ENCODE data around the gene SCCPDH.

SCCPDH gene

DNA sequence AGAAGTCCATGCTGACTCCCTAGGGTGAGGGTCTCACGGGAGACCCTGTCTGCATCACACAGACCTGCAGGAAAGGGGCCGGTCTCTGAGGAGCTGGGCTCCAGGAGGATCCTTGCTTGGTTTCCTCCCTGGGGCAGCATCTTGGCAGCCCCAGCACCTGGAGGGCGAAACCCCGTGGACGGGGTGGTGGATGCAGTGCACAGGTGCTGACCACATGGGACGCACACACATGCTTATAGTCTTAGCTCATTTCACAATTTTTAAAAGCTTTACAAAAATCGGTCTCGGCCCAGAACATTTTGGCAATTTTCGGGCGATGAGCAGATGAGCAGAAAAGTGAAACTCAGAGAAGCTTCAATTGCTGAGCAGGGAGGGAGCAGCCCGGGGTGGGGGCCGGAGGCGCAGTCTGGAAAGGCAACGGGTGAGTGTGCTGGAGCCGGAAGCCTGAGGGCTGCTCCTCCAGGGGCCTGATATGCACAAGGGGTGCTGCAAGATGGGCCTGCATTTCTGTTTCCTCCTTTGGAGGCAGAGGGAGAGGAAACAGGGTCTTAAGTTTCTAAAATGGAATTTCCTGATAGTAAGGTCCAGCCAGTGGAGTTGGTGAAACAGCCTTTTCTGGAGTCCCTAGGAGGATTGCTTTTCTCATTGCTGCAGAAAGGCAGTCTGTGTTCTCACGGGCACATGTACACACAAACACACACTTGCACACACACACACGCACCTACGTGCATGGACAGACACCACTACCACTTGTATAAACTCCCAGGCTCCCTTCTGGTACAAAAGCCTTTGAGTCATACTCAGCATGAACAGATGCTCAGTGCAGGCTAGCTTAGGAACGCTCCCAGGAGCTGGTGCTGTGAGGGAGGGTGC lies 60.6 kb downstream of the SCCPDH start:
- no peak for DNase-seq (ENCODE audit: low read depth in 1 of 2, low spot score in 1 of 2)

DNA sequence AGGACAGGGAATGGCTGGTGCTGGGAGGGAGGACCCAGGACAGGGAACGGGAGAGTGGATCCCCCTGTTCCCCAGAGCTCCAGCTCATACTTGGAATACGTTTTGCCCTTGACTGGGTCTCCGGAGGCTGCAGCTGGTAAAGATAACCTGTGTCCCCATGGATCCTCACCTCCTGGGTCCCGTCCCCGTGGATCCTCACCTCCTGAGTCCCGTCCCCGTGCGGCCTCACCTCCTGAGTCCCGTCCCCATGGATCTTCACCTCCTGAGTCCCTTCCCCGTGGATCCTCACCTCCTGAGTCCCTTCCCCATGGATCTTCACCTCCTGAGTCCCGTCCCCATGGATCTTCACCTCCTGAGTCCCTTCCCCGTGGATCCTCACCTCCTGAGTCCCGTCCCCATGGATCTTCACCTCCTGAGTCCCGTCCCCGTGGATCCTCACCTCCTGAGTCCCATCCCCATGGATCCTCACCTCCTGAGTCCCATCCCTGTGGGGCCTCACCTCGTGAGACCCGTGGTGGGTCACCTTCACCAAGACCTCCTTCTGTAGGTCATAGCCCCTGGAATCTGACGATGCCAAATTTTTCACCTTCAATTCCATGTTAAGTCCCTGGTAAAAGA lies 61.4 kb downstream of the SCCPDH start:
- no peak for DNase-seq (ENCODE audit: low read depth in 1 of 2, low spot score in 1 of 2)

DNA sequence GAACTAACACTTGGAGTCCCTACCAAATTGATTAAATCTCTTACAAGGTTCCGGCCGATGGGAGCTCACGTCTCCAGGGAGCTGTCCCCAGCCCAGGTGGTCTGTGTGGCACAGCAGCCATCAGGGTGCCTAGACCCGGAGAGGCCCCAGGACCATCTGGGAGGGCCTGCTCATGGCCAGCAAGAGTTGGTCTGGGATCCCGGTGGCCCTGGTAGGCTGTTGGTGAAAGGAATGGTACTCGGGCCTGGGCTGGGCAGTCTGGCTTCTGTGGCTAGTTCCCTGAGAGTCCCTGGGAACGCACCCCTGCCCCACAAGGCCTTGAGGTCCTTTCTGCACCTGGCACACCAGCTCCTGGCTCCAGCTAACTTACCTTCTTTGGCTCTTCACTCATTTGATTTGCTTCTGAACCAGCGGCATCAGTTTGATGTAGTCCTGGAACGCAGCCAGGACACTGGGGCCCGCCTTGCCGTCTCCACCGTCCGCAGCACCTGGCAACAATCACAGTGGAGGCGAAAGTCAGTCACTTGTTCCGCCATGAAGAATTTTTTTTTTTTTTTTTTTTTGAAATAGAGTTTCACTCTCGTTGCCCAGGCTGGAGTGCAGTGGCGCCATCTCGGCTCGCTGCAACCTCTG lies 62.5 kb downstream of the SCCPDH start:
- no peak for DNase-seq (ENCODE audit: low read depth in 1 of 2, low spot score in 1 of 2)

DNA sequence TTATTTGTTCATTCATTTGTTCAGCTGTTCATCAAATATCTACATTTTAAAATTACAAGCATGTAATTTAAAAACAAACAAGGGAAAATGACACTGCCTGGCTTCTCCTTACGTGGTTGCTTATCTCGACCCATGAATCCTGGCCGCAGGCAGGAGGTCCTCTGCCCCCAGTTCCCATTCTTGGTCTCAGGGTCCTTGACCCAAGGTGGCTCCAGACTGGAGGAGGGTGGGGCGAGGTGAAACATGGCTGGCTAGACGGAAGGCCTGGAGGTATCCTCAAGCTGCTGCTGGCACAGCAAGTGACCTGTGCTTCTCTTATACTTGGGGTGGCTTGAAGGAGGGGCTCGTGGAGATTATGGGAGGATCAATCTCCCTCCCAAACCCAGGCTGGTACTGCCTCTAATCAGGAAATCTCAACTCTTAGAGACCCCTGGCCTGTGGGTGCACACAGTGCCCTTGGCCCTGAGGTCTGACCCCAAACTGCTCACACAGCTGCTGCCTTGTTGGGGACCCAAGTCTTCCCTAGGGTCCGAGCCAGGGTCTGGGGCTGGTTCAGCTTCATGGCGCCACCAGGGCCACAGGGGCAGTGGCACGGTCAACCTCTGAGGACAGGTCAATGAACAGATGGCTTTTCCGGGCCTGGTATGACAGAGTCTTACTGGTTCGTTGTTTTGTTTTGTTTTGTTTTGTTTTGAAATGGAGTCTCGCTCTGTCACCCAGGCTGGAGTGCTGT lies 63.7 kb downstream of the SCCPDH start:
- no peak for DNase-seq (ENCODE audit: low read depth in 1 of 2, low spot score in 1 of 2)

DNA sequence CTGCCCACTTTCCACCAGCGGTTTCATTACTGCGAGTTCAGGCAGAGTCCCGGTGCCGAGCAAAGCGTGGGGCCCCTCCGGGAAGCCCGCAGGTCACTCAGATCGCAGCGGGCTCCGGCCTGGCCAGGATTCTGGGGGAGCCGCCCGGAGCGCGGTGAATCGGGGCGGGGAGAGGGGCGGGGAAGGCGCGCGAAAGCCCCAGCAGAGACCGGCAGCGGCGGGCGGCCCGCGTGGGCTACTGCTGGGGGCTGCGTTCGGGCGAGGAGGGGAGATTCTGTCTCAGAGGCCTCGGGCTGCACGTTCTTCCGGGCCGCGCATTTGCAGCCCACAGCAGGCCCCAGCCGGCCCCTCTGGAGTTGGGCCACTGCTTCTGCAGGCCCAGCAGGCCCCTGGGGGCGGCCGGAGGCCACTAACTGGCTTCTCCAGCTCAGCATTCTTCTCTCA lies 64.7 kb downstream of the SCCPDH start:
- DNase-seq (ENCODE audit: low read depth in 1 of 2, low spot score in 1 of 2), result no peak

DNA sequence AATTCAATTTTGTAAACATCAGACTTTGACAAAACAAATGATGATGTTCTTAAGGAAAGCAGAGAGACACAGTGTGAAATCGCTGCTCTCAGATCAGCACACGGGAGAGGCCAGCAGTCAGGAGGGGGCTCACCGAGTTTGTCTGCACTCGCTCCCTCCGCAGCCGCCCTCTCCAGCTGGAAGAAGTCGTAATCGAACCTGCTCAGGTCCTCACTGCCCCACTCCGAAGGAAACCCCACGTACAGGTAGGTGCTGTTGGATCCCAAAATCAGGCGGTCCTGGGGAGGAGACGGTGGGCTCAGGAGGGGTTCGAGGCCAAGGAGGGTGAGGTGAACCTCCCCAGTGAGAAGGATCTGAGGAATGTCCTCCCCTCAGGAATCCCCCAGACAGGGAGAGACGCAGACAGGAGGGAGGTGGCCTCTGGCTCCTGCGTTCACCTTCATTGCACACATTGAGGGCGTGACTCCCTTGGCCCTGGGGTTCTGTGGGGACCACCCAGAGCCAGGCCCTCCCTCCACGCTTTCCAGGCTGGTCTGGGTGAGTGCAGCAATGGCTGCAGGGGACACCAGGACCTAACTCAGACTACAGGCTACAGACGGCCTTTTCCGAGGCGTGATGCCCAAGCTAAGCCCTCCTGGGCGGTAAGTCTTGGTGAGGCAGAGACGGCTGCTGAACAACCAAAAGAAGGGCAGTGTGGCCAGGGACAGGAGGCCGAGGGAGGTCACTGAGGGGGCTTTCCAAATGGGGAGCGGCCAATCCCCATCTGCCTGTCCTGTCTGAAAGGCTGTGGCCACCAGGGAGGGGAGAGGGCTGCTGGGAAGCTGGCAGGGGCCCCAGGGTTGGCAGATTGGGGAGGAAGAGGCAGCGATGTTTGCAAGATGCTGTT lies 65.5 kb downstream of the SCCPDH start:
- DNase-seq (ENCODE audit: low read depth in 1 of 2, low spot score in 1 of 2), result no peak

DNA sequence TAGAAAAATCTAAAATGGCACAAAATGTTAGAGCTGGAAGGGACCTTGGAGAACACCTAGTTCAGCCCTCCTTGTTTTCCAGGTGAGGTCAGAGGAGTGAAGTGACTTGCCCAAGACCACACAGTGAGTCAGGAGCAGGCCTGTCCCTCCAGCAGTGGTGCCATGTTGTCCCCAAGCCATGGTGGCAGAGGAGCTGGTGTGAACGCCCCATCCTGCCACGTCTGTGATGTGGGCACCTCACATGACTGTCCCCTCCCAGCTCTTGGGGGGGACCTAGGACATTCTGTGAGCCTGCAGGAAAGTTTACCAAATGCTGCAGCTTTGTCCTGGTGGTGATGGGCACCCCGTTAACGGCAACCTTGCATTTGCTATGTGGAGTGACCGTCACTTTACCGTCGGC lies 66.2 kb downstream of the SCCPDH start:
- no peak for DNase-seq (ENCODE audit: low read depth in 1 of 2, low spot score in 1 of 2)

DNA sequence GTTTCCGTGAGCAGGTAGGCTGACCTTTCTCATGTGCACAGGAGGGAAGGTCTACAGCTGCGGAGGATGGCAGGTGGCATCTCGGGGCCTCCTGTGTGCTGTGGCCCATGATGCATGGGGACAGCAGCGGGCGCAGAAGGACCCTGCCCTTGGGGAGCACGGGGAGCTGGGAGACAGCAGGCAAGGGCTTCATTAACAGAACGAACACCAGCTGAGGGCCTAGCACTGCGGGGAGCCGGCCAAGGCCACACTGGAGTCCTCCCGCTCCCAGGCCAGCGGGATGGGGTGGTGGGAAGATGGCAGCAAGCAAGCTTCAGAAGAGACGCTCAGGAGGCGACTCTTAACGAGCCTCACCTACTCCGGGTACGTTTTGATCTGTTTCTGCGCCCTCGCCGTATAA lies 66.6 kb downstream of the SCCPDH start:
- no peak for DNase-seq (ENCODE audit: low read depth in 1 of 2, low spot score in 1 of 2)

DNA sequence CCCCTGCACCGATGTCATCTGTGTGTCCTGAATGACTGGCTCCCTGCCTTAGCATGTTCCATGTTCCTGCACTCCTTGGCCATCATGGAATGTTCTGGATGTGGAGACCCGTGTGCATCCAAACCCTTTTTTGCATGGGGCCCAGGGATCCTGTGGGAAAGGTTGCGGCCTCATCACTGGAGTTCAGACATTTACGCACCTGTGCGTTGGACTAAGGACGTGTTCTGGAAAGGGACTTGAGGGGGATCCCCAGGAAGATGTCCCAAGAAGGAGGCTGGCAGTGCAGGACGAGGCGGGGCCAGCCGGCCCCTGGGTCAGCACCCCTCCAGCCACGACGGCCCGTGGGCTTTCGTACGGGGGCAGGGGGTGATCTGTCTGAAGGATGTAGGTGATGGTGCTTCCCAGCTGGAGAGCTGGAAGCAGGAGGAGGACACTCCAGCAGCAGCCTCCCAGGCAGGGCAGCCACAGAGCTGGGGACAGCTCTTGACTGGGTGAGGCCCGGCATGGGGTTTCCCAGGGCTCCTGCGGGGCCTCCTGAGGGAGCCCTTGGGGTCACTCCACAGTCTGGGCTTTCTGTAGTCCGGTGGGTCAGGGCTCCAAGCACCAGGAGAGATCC lies 67.2 kb downstream of the SCCPDH start:
- no peak for DNase-seq (ENCODE audit: low read depth in 1 of 2, low spot score in 1 of 2)

DNA sequence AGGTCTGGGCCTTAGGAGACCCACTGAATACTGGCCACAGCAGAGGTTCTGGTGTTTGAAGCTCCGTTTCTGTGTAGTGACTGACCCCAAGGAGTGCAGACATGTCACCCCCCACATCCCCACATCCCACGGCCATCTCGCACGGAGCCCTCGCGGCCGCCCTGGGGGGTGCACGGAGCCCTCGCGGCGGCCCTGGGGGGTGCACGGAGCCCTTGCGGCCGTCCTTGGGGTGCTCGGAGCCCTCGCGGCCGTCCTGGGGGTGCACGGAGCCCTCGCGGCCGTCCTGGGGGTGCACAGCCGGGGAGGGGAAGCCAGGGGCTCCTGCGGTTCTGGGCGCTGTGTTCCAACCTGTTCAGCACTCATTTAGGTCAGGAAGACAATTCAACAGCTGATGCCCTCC lies 68.4 kb downstream of the SCCPDH start:
- no peak for DNase-seq (ENCODE audit: low read depth in 1 of 2, low spot score in 1 of 2)

DNA sequence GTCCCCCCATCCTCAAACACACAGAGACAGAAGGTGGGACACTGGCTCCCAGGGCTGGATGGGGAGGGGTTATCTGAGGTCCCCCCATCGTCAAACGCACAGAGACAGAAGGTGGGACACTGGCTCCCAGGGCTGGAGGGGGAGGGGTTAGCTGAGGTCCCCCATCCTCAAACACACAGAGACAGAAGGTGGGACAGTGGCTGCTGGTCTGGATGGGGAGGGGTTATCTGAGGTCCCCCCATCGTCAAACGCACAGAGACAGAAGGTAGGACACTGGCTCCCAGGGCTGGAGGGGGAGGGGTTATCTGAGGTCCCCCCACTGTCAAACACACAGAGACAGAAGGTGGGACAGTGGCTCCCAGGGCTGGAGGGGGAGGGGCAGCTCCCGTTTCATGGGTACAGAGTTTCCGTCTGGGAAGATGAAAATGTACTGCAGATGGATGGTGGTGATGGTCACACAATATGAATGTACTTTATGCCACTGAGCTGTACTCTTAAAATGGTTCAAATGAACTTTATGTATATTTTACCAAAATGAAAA lies 69.2 kb downstream of the SCCPDH start:
- no peak for DNase-seq (ENCODE audit: low read depth in 1 of 2, low spot score in 1 of 2)

DNA sequence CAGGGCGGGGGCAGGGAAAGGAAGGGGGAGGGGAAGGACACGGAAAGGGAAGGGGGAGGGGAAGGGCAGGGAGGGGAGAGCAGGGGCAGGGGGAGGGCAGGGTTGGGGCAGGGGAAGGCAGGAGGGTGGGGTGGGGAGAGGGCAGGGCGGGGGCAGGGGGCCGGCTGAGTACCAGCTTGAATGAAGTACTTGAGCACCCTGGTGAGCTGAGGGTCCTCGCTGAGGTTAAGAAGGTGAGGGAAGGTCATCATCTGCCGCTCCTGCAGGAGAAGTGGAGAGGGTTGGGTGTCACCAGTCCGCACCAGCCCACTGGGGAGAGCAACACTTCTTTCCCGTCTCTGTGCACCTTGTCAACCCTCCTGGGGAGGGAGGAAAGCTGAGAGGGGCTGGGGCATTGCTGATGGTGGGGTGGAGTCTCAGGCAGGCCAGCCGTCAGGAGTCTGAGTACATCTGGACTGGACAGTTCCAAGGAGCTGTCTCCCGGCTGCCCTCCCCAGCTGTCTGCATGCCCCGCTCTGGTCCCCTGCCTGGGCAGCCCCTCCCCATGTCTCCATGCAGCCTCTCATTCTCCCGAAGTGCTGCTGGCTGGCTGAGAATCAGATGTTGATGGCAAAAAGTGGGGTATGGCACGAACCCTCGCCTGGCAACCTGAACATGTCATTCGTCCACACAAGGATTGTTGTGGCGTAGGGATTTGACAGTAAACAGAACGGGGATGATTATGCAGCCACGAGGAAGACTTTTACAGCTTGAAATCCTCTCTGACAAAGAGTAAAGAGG lies 70.0 kb downstream of the SCCPDH start:
- DNase-seq (ENCODE audit: low read depth in 1 of 2, low spot score in 1 of 2), result no peak

DNA sequence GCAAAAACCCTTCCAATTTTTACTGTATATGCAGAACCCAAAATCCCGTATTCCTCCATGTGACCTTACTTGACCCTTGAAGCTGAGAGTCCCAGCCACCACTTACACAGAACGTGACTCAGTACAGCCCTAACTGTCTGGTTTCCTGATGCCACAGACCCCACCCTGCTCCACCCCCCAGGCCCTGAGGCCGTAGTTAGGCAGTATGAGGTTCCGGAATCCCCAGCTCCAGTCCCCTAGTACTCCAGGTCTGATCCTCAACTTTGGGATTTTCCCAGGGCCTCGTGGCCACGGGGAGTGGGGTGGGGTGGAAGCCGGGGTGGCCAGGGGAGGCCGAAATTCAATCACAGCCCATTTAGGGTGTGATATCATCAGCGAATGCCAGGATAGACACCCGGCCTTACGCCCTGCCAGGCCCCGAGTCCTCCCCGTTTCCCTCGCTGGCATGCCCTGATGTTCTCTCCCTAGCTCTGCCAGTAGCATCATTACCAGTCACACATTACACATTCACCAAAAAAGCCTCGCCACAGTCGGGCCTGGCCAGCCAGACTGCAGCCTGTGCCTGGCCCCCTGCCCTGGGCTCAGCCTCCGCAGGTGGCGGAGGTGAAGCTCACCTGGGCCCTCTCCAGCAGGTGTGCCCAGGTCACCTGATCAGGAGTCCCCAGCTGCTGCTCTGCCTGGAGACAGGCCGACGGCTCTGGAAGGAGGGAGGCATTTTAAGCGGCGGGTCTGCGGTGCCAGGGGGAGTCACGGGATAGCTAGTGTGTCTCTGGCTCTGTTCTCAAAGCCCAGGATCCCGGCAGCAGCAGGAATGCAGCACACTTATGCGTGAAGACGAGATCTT lies 70.8 kb downstream of the SCCPDH start:
- DNase-seq (ENCODE audit: low read depth in 1 of 2, low spot score in 1 of 2), result no peak

DNA sequence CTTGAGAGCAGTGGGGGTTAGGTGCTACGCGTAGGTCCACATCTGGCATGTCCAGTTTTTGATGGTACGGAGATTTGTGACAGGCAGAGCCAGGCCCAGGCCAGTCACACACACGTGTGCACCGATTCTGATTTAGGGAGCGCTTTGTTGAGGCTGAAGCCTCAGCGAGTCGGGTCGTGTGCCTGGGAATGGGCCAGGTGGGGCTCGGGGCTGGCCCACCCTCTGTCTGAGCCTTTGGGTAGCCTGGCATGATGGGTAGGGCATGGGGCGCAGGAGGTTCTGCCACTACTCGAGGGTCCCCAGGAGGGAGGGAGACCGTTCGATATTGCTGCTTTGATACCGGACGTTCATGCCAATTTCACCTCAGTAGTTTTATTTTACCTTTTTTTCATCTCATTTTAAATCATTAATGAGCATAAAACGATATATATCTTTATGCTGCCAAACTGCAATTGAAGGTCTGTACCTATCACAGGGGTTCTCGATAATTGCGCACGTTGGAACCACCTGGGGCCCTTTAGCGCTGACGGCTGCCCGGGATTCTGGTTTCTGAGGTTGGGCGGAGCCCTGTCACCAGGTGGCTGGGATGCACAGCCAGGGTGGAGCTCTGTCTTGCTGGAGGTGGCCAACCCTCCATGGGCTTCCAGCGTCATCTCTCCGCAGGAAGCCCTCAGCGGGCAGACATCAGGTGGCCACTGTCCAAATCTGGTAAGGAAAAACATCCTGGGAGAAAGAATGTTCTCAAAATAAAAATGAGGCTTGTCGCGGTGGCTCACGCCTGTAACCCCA lies 71.9 kb downstream of the SCCPDH start:
- DNase-seq (ENCODE audit: low read depth in 1 of 2, low spot score in 1 of 2), result no peak

DNA sequence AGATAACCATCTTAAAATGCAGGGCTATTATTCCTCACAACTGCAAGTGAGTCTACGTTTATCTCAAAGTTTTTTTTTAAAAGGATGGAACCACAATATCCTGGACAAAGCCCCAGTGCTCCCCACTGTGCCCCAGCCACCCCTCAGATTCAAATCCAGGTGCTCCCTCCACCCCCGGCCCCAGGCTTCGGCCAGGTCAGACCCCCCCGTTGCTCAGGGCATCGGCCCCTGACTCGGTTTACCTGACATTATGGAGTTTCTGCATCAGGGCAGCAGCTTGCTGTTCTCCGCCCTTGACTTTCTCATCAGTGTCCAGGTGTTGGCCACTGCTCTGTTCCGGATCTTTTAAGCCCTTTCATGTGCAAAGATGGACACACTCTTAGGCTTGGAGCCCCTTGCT lies 72.9 kb downstream of the SCCPDH start:
- DNase-seq (ENCODE audit: low read depth in 1 of 2, low spot score in 1 of 2), result no peak

DNA sequence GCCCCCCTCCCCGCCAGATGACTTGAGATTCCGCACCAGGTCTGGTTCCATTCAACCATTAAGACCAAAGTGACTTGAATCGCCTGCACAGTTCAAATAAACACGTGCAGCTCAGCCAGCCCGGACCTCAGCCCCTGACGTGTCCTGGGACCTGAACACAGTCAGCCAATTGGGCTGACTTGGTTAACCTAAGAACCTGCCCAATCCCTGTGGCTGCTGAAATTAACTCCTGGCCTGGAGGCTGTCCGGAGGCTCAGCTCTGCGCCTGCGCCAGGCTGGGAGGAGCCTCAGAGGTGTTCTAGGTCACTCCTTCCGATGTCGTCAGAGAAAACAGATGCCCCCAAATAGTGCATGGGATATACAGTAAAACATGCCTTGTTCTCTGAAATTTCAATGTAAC lies 73.4 kb downstream of the SCCPDH start:
- DNase-seq (ENCODE audit: low read depth in 1 of 2, low spot score in 1 of 2), result no peak

DNA sequence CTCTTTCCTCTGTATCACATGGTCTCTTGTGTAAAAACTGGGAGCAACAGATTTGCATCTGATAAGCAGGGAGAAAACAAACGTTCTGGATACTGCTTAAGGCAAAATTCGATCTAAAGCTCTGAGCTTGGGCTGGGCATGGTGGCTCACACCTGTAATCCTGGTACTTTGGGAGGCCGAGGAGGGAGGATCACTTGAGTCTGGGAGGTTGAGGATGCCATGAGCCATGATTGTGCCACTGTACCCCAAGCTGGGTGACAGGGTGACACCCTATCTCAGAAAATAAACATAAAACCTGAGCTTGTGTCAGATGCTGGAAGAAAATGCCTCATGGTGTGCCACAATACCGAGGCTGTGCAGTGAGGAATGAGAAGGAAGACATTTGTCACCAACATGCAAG lies 73.9 kb downstream of the SCCPDH start:
- DNase-seq (ENCODE audit: low read depth in 1 of 2, low spot score in 1 of 2), result no peak

Measured in activated CD4-positive, alpha-beta T cell treated with anti-CD3 and anti-CD28 coated beads, Interleukin-2, amount 50 U/mL, for 24 hours (primary cell).